ENCODE data around the gene CREB3L4. TPM values are rescaled to one million over a fixed set of nuclear protein-coding genes. Genes with fewer than 3 reads are reported as not detected.

CREB3L4 gene
- total and polyA plus RNA-seq, 2 of the 13 experiments (the other 11 are each of a cell fraction or from before 2014, with no cell fraction given), result 9.9 to 18.7 TPM

- TF ChIP-seq ZHX2 (IDR thresholded peaks at IDR 0.05; ENCODE audit: low read depth), result peak; percentile 99
- TF ChIP-seq ZHX2 (CRISPR knock-in tag; IDR thresholded peaks at IDR 0.05; ENCODE audit: borderline replicate concordance), result no peak
- peak; percentile 84; the same call in 1 of the 2 replicates for TF ChIP-seq ZKSCAN8 (CRISPR knock-in tag; IDR thresholded peaks at IDR 0.05; ENCODE audit: borderline replicate concordance)
- peak; percentile 39; the same call in 1 of the 2 replicates for TF ChIP-seq ZBTB40 (IDR thresholded peaks at IDR 0.05)
- TF ChIP-seq ZBTB40 (CRISPR knock-in tag; IDR thresholded peaks at IDR 0.05), result no peak
- no peak for TF ChIP-seq STAG1 (CRISPR knock-in tag; IDR thresholded peaks at IDR 0.05)
- peak; percentile 80 for TF ChIP-seq ZNF687 (CRISPR knock-in tag; IDR thresholded peaks at IDR 0.05)
- no peak for TF ChIP-seq CENPBD1 (CRISPR knock-in tag; IDR thresholded peaks at IDR 0.05; ENCODE audit: borderline replicate concordance, low read depth)
Measured at GRCh38 chr1:153990468-153991150, 22.9 kb downstream of the CREB3L4 start, which contains the start of gene RPS27 (continued).

Measured in HepG2 (cell line).